K562 (cell line): ENCODE results near the gene DAZAP1. TPM values are rescaled to one million over a fixed set of nuclear protein-coding genes. Genes with fewer than 3 reads are reported as not detected.

ENCODE experiments used
- ATAC-seq: fragments of 200-7000 bp; cut with Tn5 transposase; 3 replicates; pipeline ENCODE4 v1.9.1; 2020; ENCODE audit warnings: moderate library complexity
- BruUV-seq: library from RNA; stranded (reverse); fragments of 400-500 nt; replicated peaks from 2 replicates; lab custom pipeline; 2021; lab: Mats Ljungman, UMichigan
- CTCF ChIA-PET: fragments of 300-600 bp; formaldehyde crosslinking; extraction: SDS; loops from one replicate; lab custom pipeline; 2021; ENCODE audit warnings: low intra/inter-chr PET ratio; lab: Yijun Ruan, JAX
- POLR2A ChIA-PET: fragments of 300-600, 350-650 bp; sonication (Branson Sonifier 250); formaldehyde crosslinking; extraction: SDS; loops from one replicate; lab custom pipeline; 2021; ENCODE audit warnings: antibody characterized with exemption, inconsistent platforms; lab: Yijun Ruan, JAX
- DNase-seq, 4 experiments: peaks; one replicate each; pipeline versions ENCODE4 v3.0.0 to v3.0.0-alpha.2; 2011 to 2018; ENCODE audit warnings: low spot score in 3 of 4, mixed read lengths in 3 of 4; ENCODE audit errors: extremely low read depth in 1 of 4
- FAIRE-seq: peaks from 2 replicates; lab custom pipeline; 2011; peaks lifted over from hg19 to GRCh38; lab: Jason Lieb, UNC
- H2AFZ ChIP-seq: 2 replicates; pipeline ENCODE4 v1.6.0; 2011; ENCODE audit warnings: low read depth, low read length, control low read depth, inconsistent platforms
- H3K27ac ChIP-seq: fragments of 200-600 bp; 3 replicates; pipeline ENCODE4 v1.8.0; 2011; ENCODE audit warnings: low read depth, mild to moderate bottlenecking, control low read depth, inconsistent platforms, low read length, moderate library complexity, mixed read lengths; ENCODE audit errors: extremely low read depth
- H3K27me3 ChIP-seq, 2 experiments: fragments of 300-600 bp in 1 of 2; 2 replicates in 1 of 2; 3 replicates in 1 of 2; pipeline versions ENCODE4 v1.6.0 to v1.8.0; 2011; ENCODE audit warnings: inconsistent platforms in 2 of 2, low read length in 2 of 2, mild to moderate bottlenecking in 1 of 2, mixed read lengths in 1 of 2, moderate library complexity in 1 of 2; ENCODE audit not compliant: control insufficient read depth in 2 of 2, insufficient read depth in 2 of 2
- H3K36me3 ChIP-seq: fragments of 300-600 bp; 3 replicates; pipeline ENCODE4 v1.8.0; 2011; ENCODE audit warnings: mild to moderate bottlenecking, low read length, inconsistent platforms; ENCODE audit not compliant: control insufficient read depth, insufficient read depth
- H3K4me1 ChIP-seq, 2 experiments: fragments of 200-600 bp in 1 of 2; replicated peaks in 1 of 2; 2 replicates in 1 of 2; 3 replicates in 1 of 2; pipeline versions ENCODE4 v1.5.1 to v1.8.0; 2011; ENCODE audit warnings: inconsistent platforms in 2 of 2, low read length in 2 of 2, mild to moderate bottlenecking in 1 of 2, mixed read lengths in 1 of 2, moderate library complexity in 1 of 2; ENCODE audit not compliant: control insufficient read depth in 2 of 2, insufficient read depth in 2 of 2
- H3K4me2 ChIP-seq: 2 replicates; pipeline ENCODE4 v1.6.1; 2011; ENCODE audit warnings: low read length, control low read depth, inconsistent platforms, mixed read lengths; ENCODE audit not compliant: insufficient read depth
- H3K4me3 ChIP-seq: fragments of 200-600 bp; sonication (generic), shearing (Covaris generic); 2 replicates; pipeline ENCODE4 v1.5.1; 2016; ENCODE audit warnings: control low read depth, inconsistent platforms
- H3K79me2 ChIP-seq: fragments of 200-600 bp; 3 replicates; pipeline ENCODE4 v1.8.0; 2011; ENCODE audit warnings: low read length, inconsistent platforms; ENCODE audit not compliant: control insufficient read depth, insufficient read depth
- H3K9ac ChIP-seq, 2 experiments: 2 replicates each; pipeline versions ENCODE4 v1.6.0 to v1.6.1; 2011; ENCODE audit warnings: low read depth in 2 of 2, low read length in 2 of 2, control low read depth in 1 of 2, inconsistent platforms in 1 of 2, mild to moderate bottlenecking in 1 of 2, mixed read lengths in 1 of 2; ENCODE audit not compliant: insufficient read depth in 1 of 2
- H3K9me1 ChIP-seq: one replicate; pipeline ENCODE4 v1.6.0; 2011; ENCODE audit warnings: inconsistent platforms, mild to moderate bottlenecking, low read length, moderate library complexity; ENCODE audit not compliant: control insufficient read depth, insufficient read depth
- H3K9me3 ChIP-seq: replicated peaks from 2 replicates; pipeline ENCODE4 v1.5.1; 2011; ENCODE audit warnings: low read depth, low read length, inconsistent platforms; ENCODE audit not compliant: control insufficient read depth, insufficient read depth
- H4K20me1 ChIP-seq: replicated peaks from 2 replicates; pipeline ENCODE4 v1.6.1; 2011; ENCODE audit warnings: low read length, inconsistent platforms, mixed read lengths; ENCODE audit not compliant: control insufficient read depth, insufficient read depth
- ATF3 ChIP-seq, 2 experiments: fragments of 450-650 bp in 1 of 2; sonication (generic) in 1 of 2; formaldehyde crosslinking in 1 of 2; IDR thresholded peaks in 1 of 2; conservative IDR thresholded peaks in 1 of 2; 2 replicates each; pipeline versions ENCODE4 v1.6.1 to v1.8.1; 2016 to 2023; ENCODE audit warnings: mild to moderate bottlenecking in 2 of 2, moderate library complexity in 2 of 2, inconsistent platforms in 1 of 2, missing genetic modification reagents in 1 of 2
- CC2D1A ChIP-seq: fragments of 450-650 bp; IDR thresholded peaks from 2 replicates; pipeline ENCODE4 v1.6.1; 2017; ENCODE audit warnings: mild to moderate bottlenecking
- DEAF1 ChIP-seq: fragments of 450-650 bp; formaldehyde crosslinking; IDR thresholded peaks from 2 replicates; pipeline ENCODE4 v1.4.0; 2020; ENCODE audit warnings: mild to moderate bottlenecking, moderate library complexity
- E2F3 ChIP-seq: fragments of 250-450 bp; sonication (Bioruptor Pico); IDR thresholded peaks from 2 replicates; pipeline ENCODE4 v1.4.0; 2020; ENCODE audit warnings: mild to moderate bottlenecking
- MCM2 ChIP-seq: fragments of 450-650 bp; IDR thresholded peaks from 2 replicates; pipeline ENCODE4 v1.6.1; 2017; ENCODE audit warnings: low read depth, mild to moderate bottlenecking
- NFYB ChIP-seq: IDR thresholded peaks from 2 replicates; pipeline ENCODE4 v1.6.1; 2011; ENCODE audit warnings: mild to moderate bottlenecking, moderate library complexity; ENCODE audit not compliant: insufficient read length; ENCODE audit errors: extremely low read depth
- POLR2A ChIP-seq: fragments of 450-650 bp; conservative IDR thresholded peaks from 2 replicates; pipeline ENCODE4 v1.6.1; 2016
- POU5F1 ChIP-seq: fragments of 150-350 bp; IDR thresholded peaks from 2 replicates; pipeline ENCODE4 v1.6.1; 2014; ENCODE audit warnings: borderline replicate concordance, low read length, low read depth, mild to moderate bottlenecking; ENCODE audit not compliant: partially characterized antibody
- RBBP5 ChIP-seq: fragments of 200-600 bp; sonication (generic); IDR thresholded peaks from 2 replicates; pipeline ENCODE4 v1.6.1; 2012; ENCODE audit warnings: borderline replicate concordance, mild to moderate bottlenecking, low read length, control low read depth, inconsistent platforms; ENCODE audit not compliant: insufficient read depth, poor library complexity, severe bottlenecking
- RBFOX2 ChIP-seq: fragments of 200-400 bp; formaldehyde crosslinking; IDR thresholded peaks from 2 replicates; pipeline ENCODE4 v1.6.1; 2017; ENCODE audit warnings: low read depth, mild to moderate bottlenecking, low read length, moderate library complexity
- SNAPC5 ChIP-seq: fragments of 250-450 bp; sonication (Bioruptor Pico); IDR thresholded peaks from 2 replicates; pipeline ENCODE4 v1.8.0; 2021; ENCODE audit warnings: moderate library complexity, mild to moderate bottlenecking, inconsistent platforms
- SRSF3 ChIP-seq: fragments of 200-400 bp; formaldehyde crosslinking; IDR thresholded peaks from 2 replicates; pipeline ENCODE4 v1.6.1; 2016; ENCODE audit warnings: mild to moderate bottlenecking, low read length, moderate library complexity; ENCODE audit not compliant: insufficient read depth
- THAP12 ChIP-seq: fragments of 250-450 bp; sonication (Bioruptor Pico); IDR thresholded peaks from 2 replicates; pipeline ENCODE4 v1.9.0; 2021; ENCODE audit warnings: mild to moderate bottlenecking, inconsistent platforms
- ZNF274 ChIP-seq: IDR thresholded peaks from 2 replicates; pipeline ENCODE4 v1.6.1; 2011; ENCODE audit warnings: low read depth, mild to moderate bottlenecking, low read length, moderate library complexity, borderline replicate concordance
- ZNF3 ChIP-seq: fragments of 250-450 bp; sonication (Bioruptor Pico); IDR thresholded peaks from 2 replicates; pipeline ENCODE4 v1.5.0; 2021; ENCODE audit warnings: mild to moderate bottlenecking, moderate library complexity
- ZSCAN29 ChIP-seq: fragments of 450-650 bp; IDR thresholded peaks from 2 replicates; pipeline ENCODE4 v1.6.1; 2017
- WGBS: fragments of 100-300 bp; shearing (Covaris generic); methylation state at CpG from one replicate; pipeline ENCODE4 v1.1.6; 2016; ENCODE audit warnings: low coverage, mixed read lengths; ENCODE audit not compliant: insufficient coverage; ENCODE audit errors: missing lambda C conversion rate; 5-methylcytosine and 5-hydroxymethylcytosine counted together
- in situ Hi-C: fragments of 300-500 bp; cut with MboI; formaldehyde crosslinking; loops from 4 replicates; pipeline ENCODE4 v1.15.0; 2018; ENCODE audit warnings: inconsistent platforms, mixed read lengths
- intact Hi-C: fragments of 100-400 bp; cut with micrococcal nuclease; formaldehyde crosslinking; loops from 2 replicates; pipeline ENCODE4 v1.14.2; 2022
- polyA plus RNA-seq, 8 experiments: library from polyadenylated mRNA; depleted of rRNA in 4 of 8; stranded (reverse) in 5 of 8; unstranded in 3 of 8; fragments of >200 nt; fragmentation: Nextera tagmentation in 2 of 8; fragmentation: Illumina TruSeq in 1 of 8; extraction: Ambion mirVana in 2 of 8; extraction: Trizol in 1 of 8; gene quantifications; 2 replicates each; pipeline versions ENCODE4 v1.2.1 to v1.2.3, GENCODE V29; 2011 to 2014; ENCODE audit warnings: inconsistent platforms in 1 of 8, missing spikeins in 1 of 8
- total RNA-seq, 7 experiments: library from RNA; depleted of rRNA in 6 of 7; stranded (reverse); fragments of >200 nt in 6 of 7; fragmentation: Illumina TruSeq in 2 of 7; extraction: Trizol in 2 of 7; gene quantifications; 2 replicates each; pipeline versions ENCODE4 v1.2.1 to v1.2.3, GENCODE V29; 2011 to 2021; ENCODE audit warnings: low replicate concordance in 1 of 7

DAZAP1 gene
- total and polyA plus RNA-seq, 9 of the 15 experiments (the other 6 are each of a cell fraction or from before 2014, with no cell fraction given) = 10.8 to 289 (median 142) TPM

- H4K20me1 ChIP-seq = peaks cover 4% of the 10 kb centered on the region
- peak overlapping the region; percentile 97 for H3K27ac ChIP-seq
- H2AFZ ChIP-seq = peak overlapping the region; percentile 67
- H3K36me3 ChIP-seq = peaks cover 39% of the 10 kb centered on the region; the same call in 2 of the 3 replicates
- no peaks in the 10 kb centered on the region for H3K9me1 ChIP-seq
- H3K9me3 ChIP-seq = no peaks in the 10 kb centered on the region
- peaks cover 0 to 46% of the 10 kb centered on the region in 2 experiments; a peak in 2 of 5 replicates for H3K4me1 ChIP-seq
- H3K4me2 ChIP-seq = peak overlapping the region; percentile 91
- CTCF ChIA-PET = no interaction called here
- WGBS = 0% methylated on average over 17 of the region's 23 CpGs
- FAIRE-seq (no peak), DNase-seq (no peak), ATAC-seq (peak; percentile 33)
- TSS peak; percentile 67 for BruUV-seq
- no peaks in the 10 kb centered on the region for H3K27me3 ChIP-seq
- peak overlapping the region; percentile 98 to 100 for H3K9ac ChIP-seq
- in situ Hi-C loops (loop anchor here (5.0 kb wide), 1 partner anchor 107 kb away; the partner anchor contains the start of gene FAM174C), intact Hi-C loops (no loop called here)
- peaks cover 45% of the 10 kb centered on the region for H3K79me2 ChIP-seq
- peak overlapping the region; percentile 91 for H3K4me3 ChIP-seq
- POLR2A ChIA-PET = interaction anchor here (0.6 to 1.4 kb wide), 2 partner anchors 12 to 113 kb away, joined by 3 to 5 read pairs; no protein-coding TSS in a partner anchor
- no peak for TF ChIP-seq POU5F1
- no peak for TF ChIP-seq NFYB
- TF ChIP-seq SNAPC5 = no peak
- no peak for TF ChIP-seq CC2D1A
- TF ChIP-seq E2F3 (CRISPR knock-in tag) = no peak
- 0 out of 2 replicates have a peak, but pooled peaks have one; percentile 67 for TF ChIP-seq SRSF3
- no peak for TF ChIP-seq MCM2
- TF ChIP-seq POLR2A = 0 out of 2 replicates have a peak, but pooled peaks have one; percentile 2
- TF ChIP-seq ZNF274 = 0 out of 2 replicates have a peak, but pooled peaks have one; percentile 7
- no peak for TF ChIP-seq ZNF3 (CRISPR knock-in tag)
- TF ChIP-seq ATF3 (IDR thresholded peaks at IDR 0.05) = no peak
- no peak for TF ChIP-seq ATF3 (CRISPR knock-in tag; conservative IDR thresholded peaks at IDR 0.05)
- peak; percentile 70 for TF ChIP-seq RBFOX2
- no peak for TF ChIP-seq DEAF1
- no peak for TF ChIP-seq ZSCAN29
- peak; percentile 23 for TF ChIP-seq RBBP5
- no peak for TF ChIP-seq THAP12
Observed at GRCh38 chr19:1384085-1384462, 23.3 kb upstream of the DAZAP1 start.
